SIG-M5 (cell line): Measurements from ENCODE around the gene EDN3.

ENCODE experiments used
- DNase-seq: peaks from one replicate; lab custom pipeline; 2025; lab: John Stamatoyannopoulos, UW

The EDN3 gene, protein sequence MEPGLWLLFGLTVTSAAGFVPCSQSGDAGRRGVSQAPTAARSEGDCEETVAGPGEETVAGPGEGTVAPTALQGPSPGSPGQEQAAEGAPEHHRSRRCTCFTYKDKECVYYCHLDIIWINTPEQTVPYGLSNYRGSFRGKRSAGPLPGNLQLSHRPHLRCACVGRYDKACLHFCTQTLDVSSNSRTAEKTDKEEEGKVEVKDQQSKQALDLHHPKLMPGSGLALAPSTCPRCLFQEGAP

DNA sequence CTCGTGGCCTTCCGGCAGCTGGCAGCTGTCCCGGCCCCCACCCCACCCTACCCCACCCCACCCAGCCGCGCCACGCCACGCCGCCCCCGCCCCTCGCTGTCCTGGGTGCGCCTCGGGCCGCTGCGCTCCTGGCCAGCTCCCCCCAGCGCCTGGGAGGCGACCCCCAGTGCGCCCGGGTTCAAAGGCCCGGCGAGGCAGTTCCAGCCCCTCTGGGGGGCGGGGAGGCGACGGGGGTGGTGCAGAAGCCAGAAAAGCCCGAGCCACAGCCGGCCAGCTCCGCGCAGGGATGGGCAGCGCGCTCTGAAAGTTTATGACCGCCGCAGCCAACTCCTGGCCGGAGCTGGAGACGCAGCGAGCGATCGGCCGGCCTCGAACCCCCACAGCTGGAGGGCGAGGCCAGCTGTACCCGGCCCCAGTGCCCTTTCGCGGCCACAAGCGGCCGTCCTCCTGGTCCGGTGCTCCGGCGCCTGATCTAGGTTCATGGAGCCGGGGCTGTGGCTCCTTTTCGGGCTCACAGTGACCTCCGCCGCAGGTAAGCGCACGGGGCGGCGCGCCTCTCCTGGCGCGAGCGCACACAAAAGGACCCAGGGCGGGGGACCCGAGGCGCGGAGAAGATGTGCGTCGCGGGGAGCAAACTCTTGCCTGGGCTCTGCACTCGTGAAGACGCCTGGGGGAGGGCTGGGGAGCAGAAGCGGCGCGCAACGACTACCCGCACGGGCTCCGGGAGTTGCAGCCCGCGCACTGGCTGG, at the start of gene EDN3:
TSS of gene EDN3 (plus strand) at position 279 of the 749 bp plus-strand sequence. CDS start at position 481, 202 bp downstream.
- DNase-seq: no peak

DNA sequence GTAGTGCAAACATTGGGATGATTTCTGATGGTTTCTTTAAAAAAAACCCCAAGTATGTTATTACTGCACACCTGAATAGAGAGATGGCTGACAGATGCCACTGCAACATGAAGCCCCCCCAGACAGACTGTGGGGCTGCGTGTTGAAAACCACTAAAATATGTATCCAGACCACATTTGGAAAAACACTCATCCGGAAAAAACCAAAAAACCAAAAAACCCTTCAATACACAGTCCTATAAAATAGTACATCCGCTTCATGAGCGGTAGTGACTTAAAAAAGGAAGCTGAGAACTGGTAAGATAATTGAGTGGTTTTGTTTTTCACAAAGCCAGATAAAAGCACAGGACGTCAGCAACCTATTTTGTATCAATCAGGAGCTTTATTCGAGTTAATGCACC, 47.1 kb upstream of the EDN3 start:
- no peak for DNase-seq

DNA sequence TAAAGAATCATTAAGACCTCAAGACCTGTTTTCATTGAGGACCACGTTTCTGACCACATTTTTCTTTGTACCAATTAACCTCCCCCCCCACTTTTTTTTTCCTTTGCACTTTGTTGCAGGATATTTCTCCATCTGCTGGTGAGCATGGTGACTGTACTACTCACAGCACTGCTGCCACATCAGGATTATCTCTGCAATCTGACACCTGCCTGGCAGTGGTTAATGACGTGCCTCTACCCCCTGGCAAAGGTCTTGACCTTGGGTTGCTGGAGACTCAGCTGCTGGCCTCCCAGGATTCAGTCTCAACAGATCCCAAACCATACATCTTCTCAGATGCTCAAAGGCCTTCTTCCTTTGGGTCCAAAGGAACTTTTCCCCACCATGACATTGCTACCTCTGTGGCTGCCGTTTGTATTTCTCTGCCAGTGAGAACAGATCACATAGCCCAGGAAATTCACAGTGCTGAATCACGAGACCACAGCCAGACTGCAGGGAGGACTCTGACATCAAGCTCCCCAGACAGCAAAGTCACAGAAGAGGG, 46.6 kb upstream of the EDN3 start:
- DNase-seq: no peak

DNA sequence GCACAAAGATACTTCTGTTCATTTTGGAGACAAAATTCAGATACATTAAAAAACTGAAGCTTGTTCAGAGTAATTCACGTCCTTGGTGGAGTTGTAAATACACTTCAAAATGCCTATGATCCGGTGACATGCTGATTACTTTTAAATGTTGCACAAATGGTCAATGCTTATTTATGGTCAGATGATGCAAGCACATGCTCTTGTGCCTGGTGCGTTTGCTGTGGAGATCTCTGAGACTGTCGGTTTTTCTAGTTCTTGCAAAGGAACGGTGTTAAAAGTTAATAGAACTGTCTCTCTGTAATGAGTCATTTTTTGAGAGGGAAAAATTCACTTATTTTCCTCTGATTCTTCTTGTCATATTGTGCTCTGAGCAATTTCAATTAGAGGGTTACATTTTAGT, 45.2 kb upstream of the EDN3 start:
- no peak for DNase-seq

DNA sequence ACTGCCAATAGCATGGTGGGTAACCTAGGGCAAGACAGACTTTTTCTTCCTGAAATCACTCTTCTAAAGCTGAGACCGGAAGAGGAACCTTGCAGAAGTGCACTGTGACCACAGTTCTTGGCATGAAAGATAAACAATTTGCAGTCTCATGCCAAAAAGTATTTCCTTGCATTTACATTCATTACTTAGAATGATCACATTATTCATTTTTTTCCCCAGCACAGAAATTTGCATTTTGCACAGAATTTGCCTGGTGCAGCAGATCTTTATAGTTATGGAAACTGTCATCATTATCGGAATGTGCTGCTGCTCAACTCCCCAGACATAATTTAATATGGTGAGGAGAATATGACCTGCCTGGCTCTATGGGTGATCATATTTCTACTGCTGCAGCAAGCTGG, 42.2 kb upstream of the EDN3 start:
- DNase-seq: no peak

DNA sequence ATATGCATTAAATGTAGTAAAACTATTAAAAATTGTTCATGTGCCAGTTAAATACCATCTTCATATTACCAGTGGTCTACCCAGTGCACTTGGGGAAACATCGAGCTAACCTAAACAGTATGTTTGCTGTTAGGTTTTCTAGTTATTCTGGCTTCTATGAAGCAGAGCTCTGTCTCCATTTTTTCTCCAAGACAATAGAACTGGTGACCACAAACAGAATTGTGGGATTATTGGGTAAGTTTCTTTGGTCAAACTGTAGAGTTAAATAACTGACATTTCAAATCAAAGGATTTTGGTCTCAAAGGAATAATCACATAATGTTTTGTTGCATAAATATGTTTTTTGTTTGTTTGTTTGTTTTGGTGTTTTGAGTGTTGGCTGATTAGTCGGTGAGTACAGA, 40.5 kb upstream of the EDN3 start:
- no peak for DNase-seq

DNA sequence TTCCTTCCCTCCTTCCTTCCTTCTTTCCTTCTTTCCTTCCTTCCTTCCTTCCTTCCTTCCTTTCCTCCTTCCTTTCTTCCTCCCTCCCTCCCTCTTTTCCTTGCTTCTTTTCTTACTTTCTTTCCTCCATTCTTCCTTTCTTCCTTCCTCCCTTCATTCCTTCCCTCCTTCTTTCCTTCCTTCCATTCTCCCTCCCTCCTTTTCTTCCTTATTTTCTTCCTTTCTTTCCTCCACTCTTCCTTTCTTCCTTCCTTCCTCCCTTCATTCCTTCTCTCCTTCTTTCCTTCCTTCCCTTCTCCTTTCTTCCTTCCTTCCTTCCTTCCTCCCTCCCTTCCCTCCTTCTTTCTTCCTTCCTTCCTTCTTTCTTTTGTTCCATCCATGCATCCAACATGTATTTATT, 35.1 kb upstream of the EDN3 start:
- DNase-seq: no peak

DNA sequence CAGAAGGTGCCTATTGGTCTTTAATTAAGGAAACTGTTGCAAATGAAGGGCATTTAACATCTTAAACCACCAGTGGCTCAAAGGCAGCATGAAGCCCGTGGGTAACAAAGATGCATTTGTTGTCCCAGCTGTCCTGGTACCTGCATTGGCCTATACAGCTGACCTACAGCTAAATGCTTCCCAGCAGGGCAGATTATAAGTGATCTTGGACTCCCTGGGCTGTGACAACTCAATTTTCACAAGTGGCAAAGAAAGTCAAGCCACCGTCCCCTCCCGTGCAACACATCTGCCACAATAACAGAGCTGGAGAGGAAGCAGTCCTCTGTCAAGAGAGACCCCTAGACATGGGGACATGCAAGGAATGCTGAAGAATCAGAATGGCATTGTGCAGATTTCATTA, 31.5 kb upstream of the EDN3 start:
- DNase-seq: no peak

DNA sequence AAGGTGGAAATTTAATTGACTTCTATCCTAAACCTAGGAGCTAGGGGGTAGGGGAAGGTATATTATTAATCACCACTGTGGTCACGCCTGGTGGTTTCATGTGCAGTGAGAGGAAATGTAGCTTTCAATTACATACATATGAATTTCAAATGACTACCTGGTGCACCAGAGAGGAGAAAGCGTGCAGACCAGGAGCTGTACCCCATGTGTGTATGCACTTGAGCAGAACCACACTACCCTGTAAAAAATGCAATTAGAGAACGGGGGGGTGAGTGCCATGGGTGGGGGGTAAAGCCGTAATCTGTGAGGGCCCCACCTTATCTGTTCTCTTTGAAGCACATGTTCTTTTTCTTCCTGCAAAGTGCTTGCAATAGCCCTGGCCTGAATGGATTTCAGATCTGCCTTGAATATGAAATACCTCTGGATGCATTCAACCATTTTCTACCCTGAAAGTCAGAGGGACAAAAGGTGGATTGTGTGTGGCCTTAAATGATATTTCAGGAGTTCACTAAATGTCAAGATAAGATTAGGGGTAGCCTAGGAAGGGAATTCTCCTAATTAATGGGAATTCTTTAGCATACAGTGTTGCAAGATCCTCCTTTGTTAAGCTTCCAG, 30.9 kb upstream of the EDN3 start:
- no peak for DNase-seq

DNA sequence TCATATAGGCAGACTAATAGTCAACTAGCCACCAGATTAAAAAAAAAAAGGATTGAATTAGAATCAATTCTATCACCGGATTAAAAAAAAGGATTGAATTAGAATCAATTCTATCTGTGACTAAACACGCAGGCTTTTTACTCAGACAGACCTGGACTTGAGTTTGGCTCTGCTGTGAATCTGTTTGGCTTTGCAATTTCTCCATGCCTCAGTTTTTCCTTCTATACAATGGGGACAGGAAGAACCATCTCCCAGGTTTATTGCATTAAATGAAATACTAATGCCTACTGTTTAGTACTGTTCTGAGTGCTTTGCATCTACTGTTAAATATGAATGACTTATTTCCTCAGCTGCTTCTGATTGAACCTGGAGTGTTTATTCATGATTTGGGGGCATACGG, 30.0 kb upstream of the EDN3 start:
- DNase-seq: no peak

DNA sequence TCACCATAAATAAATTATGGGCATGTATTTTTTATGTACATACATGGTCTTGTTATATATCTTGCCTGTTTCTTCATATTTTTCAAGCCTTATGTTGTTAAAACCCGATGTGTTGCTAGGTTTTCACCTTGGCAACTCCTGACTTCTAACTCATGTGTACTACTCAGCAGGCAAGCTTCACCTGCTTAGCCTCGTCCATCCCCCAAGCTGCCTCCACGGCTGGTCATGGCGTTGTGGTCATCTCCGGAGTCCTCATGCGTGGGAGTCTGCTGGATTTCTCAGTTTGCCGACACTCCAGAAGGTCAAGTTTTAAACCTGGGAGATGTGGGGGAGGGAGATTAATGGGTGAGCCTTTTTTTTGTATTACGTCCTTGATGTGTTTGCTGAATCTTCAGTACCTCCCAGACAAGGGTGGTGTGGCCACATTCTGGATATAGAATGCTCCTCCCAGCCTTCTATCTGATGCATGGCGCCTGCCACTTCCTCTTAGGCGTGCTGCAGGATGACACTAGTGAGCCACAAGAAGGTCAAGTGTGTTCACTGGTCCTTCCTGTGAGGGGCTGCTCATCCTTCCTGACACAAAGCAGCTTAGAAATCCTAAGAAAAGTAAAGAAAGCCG, 26.6 kb upstream of the EDN3 start:
- no peak for DNase-seq

DNA sequence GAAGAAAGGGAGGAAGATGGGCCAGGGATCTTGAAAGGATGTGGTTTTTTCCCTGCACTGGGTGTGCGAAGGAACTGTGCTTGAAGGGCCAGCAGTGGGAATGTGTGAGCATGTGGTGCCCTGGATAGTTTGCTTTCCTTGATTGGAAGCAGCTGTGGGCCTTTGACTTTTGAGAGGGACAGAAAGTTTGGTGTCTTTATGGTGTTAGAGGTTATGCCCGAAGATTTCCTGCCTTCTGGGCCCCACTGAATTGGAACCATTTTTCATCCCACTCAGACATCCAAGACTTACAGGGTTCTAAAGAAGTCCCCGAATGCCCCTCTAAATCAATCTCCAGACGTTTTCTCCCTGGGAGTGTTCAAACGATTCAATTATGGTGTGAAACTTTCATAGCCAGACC, 23.5 kb upstream of the EDN3 start:
- no peak for DNase-seq

DNA sequence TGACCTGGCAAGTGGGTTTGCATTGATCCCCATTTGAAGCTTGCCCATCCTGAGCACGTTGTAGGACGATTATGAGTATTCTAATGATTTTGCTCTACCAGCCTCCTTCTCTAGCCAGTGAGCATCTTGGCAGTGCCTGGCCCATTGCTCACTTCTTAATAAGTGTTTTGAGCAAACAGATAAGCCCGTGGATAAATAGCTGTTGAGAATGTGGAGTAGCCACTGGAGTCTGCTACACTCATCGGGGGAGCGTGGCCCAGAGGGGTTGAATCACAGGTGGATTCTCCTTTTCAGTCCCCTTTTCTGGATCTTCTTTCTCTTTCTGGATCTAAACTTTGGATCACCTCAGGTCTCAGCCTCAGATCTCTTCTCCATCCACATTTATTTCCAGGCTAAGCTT, 15.9 kb upstream of the EDN3 start:
- no peak for DNase-seq

DNA sequence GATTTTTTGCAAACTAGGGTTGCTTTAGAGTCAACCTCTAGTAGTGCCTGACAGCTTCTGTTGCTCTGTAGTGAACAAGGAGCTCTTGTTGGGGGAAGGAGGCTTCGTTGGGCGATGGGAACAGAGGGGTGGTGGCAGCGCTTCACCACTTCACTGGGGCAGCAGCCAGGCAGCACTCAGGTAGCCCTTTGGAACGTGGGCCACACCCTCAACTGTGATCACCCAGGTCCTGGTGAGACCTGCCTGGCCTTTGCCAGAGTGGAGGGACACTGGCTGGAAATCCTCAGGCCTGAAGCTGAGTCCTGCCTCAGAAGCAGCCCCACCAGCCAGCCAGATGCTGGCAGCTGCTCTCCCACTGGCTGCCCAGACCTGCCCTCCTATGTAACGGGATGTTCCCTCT, 10.4 kb upstream of the EDN3 start:
- DNase-seq: no peak

DNA sequence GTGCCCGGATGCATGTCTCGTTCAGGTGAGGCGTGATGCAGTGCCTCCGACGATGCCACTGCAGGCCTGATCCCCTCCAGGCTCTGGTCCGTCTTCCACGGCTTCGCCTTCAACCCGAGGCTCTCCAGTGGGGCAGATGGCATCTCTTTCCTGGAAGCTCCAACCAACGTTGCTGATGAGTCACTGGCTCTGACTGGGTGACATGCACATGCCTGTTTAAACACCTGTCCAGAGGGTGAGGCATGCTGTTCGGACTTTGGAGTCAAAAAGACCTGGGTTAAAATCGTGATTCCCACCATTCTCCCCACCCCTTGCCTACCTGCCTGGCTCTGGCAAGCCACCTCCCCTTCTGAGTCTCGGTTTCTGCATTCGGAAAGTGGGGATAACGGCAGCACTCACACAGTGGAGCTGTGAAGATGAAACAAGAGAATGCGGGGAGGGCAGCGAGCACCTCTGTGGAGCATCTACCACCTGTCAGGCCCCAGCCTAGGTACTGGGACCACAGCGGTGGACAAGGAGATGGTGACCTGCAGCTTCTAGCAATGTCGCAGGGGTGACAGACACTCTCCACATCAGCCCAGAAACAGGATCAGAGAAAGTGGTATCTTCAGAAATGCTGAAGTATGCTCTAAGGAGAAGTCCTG, 8.5 kb upstream of the EDN3 start:
- DNase-seq: no peak

DNA sequence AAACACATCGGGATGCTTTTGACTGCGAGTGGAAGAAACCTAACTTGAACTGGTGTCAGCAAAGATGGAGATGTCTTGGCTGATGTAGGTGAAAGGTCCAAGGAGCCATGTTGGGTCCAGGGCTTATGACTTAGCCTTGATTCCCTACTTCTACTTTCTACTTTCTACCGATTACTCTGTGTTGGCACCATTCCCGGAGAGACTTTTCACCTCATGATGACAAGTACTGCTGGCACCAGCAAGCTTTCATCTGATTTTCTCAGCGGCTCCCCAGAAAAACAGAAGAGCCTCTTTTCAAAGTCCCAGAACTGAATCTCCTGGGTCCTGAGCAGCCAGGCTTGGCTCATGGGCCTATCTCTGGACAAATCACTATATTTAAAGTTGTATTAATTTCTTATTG, 4.9 kb upstream of the EDN3 start:
- DNase-seq: no peak

DNA sequence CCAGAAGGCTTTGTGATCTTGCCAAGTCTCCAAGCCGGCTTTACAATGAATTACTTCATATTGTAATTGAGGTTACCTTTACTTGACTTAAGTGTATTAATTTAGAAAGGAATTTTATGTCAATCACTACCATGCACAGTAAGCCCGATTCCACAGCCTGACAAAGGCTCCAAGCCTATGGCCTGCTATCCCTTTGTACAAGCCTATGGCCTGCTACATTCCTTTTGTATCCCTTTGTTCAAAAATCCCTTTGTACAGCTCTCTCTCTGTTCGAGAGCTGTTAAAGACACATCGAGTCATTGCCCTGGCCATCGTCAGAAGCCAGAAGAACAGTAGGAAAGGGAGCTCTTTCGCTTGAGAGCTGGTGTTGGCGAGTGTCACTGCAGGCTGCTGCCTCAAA, 2.7 kb upstream of the EDN3 start:
- DNase-seq: no peak

DNA sequence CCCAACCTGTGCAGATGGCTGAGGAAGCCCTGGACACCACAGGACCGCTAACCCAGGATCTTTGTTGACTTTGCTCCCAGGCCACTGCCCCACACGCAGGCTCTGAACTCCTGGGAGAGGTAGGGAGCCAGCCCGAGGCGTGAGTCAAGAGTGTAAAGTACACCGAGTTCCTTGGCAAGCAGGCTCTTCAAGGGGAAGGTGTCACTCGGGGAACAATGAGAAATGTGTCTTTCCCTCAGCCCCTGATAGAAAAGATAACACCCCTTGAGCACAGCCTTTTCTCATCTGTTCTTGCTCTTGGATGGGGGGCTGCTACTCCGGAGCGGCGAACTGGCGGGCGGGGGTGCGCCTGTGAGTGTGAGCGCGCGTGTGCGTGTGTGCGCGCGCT, 472 bp upstream of the EDN3 start:
- no peak for DNase-seq

DNA sequence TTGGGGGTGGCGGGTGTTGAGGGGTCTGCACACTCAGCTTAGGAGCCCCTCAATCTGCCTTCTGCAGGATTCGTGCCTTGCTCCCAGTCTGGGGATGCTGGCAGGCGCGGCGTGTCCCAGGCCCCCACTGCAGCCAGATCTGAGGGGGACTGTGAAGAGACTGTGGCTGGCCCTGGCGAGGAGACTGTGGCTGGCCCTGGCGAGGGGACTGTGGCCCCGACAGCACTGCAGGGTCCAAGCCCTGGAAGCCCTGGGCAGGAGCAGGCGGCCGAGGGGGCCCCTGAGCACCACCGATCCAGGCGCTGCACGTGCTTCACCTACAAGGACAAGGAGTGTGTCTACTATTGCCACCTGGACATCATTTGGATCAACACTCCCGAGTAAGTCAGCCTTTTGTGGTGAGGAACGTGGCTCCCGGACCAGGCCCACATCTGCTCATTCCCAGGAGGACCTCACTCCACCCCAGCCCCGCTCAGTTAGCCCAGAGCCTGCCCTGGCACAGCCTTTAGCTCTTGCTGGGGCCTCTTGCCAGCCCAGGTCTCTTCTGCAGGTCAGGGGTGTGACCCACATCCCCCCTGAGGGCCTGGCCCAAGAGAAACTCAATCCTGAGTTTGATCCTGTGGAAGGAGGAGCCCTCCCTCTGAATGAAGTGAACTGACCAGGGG, 1.1 kb downstream of the EDN3 start:
- no peak for DNase-seq

DNA sequence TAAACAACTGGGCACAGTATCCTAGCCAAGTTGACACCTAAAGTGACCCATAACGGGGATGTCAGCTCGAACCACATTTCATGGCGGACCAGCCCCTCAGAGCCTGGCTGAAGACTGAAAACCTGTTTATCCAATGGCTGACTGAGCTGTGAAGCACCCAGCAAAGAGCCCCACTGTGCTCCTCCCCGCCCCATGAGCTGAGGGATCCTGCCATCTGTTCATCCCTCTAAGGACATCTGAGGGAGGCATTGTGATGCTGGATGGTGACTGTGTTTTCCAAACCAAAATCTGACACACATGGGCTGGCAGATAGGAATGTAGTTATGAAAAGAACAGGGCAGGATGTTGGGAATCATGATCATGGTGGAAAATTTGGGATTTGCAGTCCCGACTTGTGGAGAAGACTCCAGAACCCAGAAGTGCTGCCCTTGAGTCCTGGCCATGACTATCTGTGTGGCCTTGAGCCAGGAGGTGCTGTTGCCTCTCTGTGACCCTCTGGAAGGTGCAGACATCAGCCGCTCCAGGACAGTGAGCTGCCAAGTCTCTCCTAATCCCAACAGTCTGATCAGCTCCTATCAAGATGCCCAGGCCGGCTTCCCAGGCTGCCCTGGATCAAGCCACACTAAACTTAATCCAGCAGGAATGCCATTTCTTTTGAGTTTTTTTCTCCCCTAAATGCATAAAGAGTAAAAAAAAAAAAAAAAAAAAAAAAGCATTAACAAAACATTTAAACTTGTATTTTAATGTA, 5.7 kb downstream of the EDN3 start:
- DNase-seq: no peak

DNA sequence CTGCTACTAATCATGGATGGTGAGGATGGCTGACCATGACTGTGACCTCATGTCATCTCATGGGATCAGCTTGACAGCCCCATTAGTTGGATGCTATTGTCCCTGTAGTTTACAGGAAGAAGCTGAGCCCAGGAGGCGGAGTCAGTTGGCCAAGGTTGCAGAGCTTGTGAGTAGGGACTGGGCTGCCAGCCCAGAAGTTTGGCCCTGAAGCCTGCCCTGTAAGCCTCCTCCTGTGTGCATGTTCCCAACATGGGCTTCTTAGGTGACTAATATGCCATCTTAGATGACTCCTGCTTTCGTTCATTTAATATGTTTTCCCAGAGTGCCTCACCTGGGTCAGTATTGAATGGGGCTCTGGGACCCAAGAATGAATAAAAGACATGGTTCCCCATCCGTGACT, 6.9 kb downstream of the EDN3 start:
- DNase-seq: no peak
